GM18519 (cell line): ENCODE measurements around the gene OARD1.

Experiments
- ATAC-seq: cut with Tn5 transposase; IDR thresholded peaks from one replicate; pipeline ENCODE4 v1.9.1; 2021; ENCODE audit warnings: mild to moderate bottlenecking, moderate library complexity; ENCODE audit not compliant: unreplicated experiment, low FRiP score

Gene OARD1

GRCh38 chr6:41050536-41050935 is 21.6 kb downstream of the OARD1 start:
- ATAC-seq, result no peak

GRCh38 chr6:41049955-41050354 is 22.2 kb downstream of the OARD1 start:
- no peak for ATAC-seq

- no peak for ATAC-seq
Measured at GRCh38 chr6:41049521-41049920, 22.6 kb downstream of the OARD1 start.

GRCh38 chr6:41047745-41048732 is 24.1 kb downstream of the OARD1 start:
- ATAC-seq, result no peak

- ATAC-seq, result no peak
Measured at GRCh38 chr6:41047306-41047705, 24.9 kb downstream of the OARD1 start.

- no peak for ATAC-seq
Measured at GRCh38 chr6:41046084-41046483, 26.1 kb downstream of the OARD1 start.

- ATAC-seq, result no peak
Measured at GRCh38 chr6:41045664-41046063, 26.5 kb downstream of the OARD1 start.

- no peak for ATAC-seq
Measured at GRCh38 chr6:41043151-41043550, 29.0 kb downstream of the OARD1 start.

GRCh38 chr6:41042226-41043055 is 29.7 kb downstream of the OARD1 start, which contains the start of gene TSPO2:
TSS of gene TSPO2 (plus strand) at chr6:41042467. CDS start at chr6:41042986, 519 bp downstream.
- no peak for ATAC-seq

GRCh38 chr6:41040940-41041536 is 31.1 kb downstream of the OARD1 start:
- ATAC-seq, result no peak

GRCh38 chr6:41040101-41040939 is 31.8 kb downstream of the OARD1 start:
- no peak for ATAC-seq

GRCh38 chr6:41039060-41039998 is 32.8 kb downstream of the OARD1 start, which contains the start of gene UNC5CL:
TSS of gene UNC5CL (minus strand) at chr6:41039221. CDS start at chr6:41035074, 4,147 bp downstream.
- no peak for ATAC-seq

GRCh38 chr6:41038205-41038604 is 34.0 kb downstream of the OARD1 start:
- ATAC-seq, result no peak

- no peak for ATAC-seq
Measured at GRCh38 chr6:41037107-41037900, 34.9 kb downstream of the OARD1 start.

- ATAC-seq, result no peak
Measured at GRCh38 chr6:41036601-41037000, 35.6 kb downstream of the OARD1 start.

- no peak for ATAC-seq
Measured at GRCh38 chr6:41036186-41036585, 36.0 kb downstream of the OARD1 start.

GRCh38 chr6:41033776-41034175 is 38.4 kb downstream of the OARD1 start:
- ATAC-seq, result no peak

GRCh38 chr6:41032830-41033229 is 39.3 kb downstream of the OARD1 start:
- no peak for ATAC-seq
